ENCODE results near the gene COG5. TPM values are rescaled to one million over a fixed set of nuclear protein-coding genes. Genes with fewer than 3 reads are reported as not detected.

The COG5 gene
- total and polyA plus RNA-seq, 9 of the 15 experiments (the other 6 are each of a cell fraction or from before 2014, with no cell fraction given), result 15.3 to 75.1 (median 56.4) TPM

GRCh38 chr7:107560898-107561516, 2.7 kb downstream of the COG5 start:
- POLR2A ChIA-PET, result interaction anchor here (0.6 to 0.7 kb wide), 2 partner anchors 145 to 1342 kb away, joined by 3 read pairs; no protein-coding TSS in a partner anchor
- intact Hi-C loops (cut with micrococcal nuclease) (loop anchor here (5.0 kb wide), 1 partner anchor 99 kb away; no protein-coding TSS in a partner anchor), in situ Hi-C loops (cut with MboI) (no loop called here)
- 0 out of 4 replicates have a peak overlapping the region, but pooled peaks of 1 of the 2 experiments have one; percentile 9 for H3K9ac ChIP-seq (ENCODE audit: insufficient read depth in 1 of 2, low read depth in 2 of 2, low read length in 2 of 2)
- H4K20me1 ChIP-seq (replicated peaks; ENCODE audit: control insufficient read depth, insufficient read depth, low read length), result peaks cover 6% of the 10 kb centered on the region; the same call in 1 of the 2 replicates
- peak overlapping the region; percentile 17; the same call in 1 of the 2 replicates for H3K4me2 ChIP-seq (ENCODE audit: insufficient read depth, low read length)
- peaks cover 36% of the 10 kb centered on the region for H3K36me3 ChIP-seq (ENCODE audit: control insufficient read depth, insufficient read depth, low read length)
- CTCF ChIA-PET (ENCODE audit: low intra/inter-chr PET ratio), result no interaction called here
- no peaks in the 10 kb centered on the region for H3K9me1 ChIP-seq (ENCODE audit: control insufficient read depth, insufficient read depth, low read length)
- no peak overlapping the region for H3K4me3 ChIP-seq
- no peaks in the 10 kb centered on the region for H3K9me3 ChIP-seq (replicated peaks; ENCODE audit: control insufficient read depth, insufficient read depth, low read depth, low read length)
- ATAC-seq (no peak), FAIRE-seq (no peak), DNase-seq (ENCODE audit: extremely low read depth in 1 of 4, low spot score in 3 of 4) (no peak)
- H3K4me1 ChIP-seq (replicated peaks in 1 of 2; ENCODE audit: control insufficient read depth in 2 of 2, insufficient read depth in 2 of 2, low read length in 2 of 2), result peaks cover 10 to 27% of the 10 kb centered on the region in 2 experiments; a peak in 4 of 5 replicates
- no peak overlapping the region for H2AFZ ChIP-seq (ENCODE audit: low read depth, low read length)
- H3K27me3 ChIP-seq (ENCODE audit: control insufficient read depth in 2 of 2, insufficient read depth in 2 of 2, low read length in 2 of 2), result no peaks in the 10 kb centered on the region
- 83% methylated on average over 6 of the region's 6 CpGs for WGBS (ENCODE audit: insufficient coverage, low coverage, missing lambda C conversion rate)
- peaks cover 74% of the 10 kb centered on the region for H3K79me2 ChIP-seq (ENCODE audit: control insufficient read depth, insufficient read depth, low read length)
- no TSS peak for BruUV-seq (replicated peaks)
- H3K27ac ChIP-seq (ENCODE audit: extremely low read depth, low read depth, low read length), result no peak overlapping the region
- TF ChIP-seq ZKSCAN1 (IDR thresholded peaks at IDR 0.05; ENCODE audit: low read depth, low read length) (no peak), OTX1 (CRISPR knock-in tag; IDR thresholded peaks at IDR 0.05) (0 out of 2 replicates have a peak, but pooled peaks have one; percentile 49), MTA2 (IDR thresholded peaks at IDR 0.05; ENCODE audit: low read depth) (peak; percentile 6; the same call in 1 of the 2 replicates), TRIM25 (IDR thresholded peaks at IDR 0.05; ENCODE audit: borderline replicate concordance) (0 out of 2 replicates have a peak, but pooled peaks have one; percentile 27)
- TF ChIP-seq, protein P1, sequence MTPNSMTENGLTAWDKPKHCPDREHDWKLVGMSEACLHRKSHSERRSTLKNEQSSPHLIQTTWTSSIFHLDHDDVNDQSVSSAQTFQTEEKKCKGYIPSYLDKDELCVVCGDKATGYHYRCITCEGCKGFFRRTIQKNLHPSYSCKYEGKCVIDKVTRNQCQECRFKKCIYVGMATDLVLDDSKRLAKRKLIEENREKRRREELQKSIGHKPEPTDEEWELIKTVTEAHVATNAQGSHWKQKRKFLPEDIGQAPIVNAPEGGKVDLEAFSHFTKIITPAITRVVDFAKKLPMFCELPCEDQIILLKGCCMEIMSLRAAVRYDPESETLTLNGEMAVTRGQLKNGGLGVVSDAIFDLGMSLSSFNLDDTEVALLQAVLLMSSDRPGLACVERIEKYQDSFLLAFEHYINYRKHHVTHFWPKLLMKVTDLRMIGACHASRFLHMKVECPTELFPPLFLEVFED (CRISPR knock-in tag; conservative IDR thresholded peaks at IDR 0.05), result 0 out of 2 replicates have a peak, but pooled peaks have one; percentile 57
- TF ChIP-seq, protein P2, sequence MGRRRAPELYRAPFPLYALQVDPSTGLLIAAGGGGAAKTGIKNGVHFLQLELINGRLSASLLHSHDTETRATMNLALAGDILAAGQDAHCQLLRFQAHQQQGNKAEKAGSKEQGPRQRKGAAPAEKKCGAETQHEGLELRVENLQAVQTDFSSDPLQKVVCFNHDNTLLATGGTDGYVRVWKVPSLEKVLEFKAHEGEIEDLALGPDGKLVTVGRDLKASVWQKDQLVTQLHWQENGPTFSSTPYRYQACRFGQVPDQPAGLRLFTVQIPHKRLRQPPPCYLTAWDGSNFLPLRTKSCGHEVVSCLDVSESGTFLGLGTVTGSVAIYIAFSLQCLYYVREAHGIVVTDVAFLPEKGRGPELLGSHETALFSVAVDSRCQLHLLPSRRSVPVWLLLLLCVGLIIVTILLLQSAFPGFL (CRISPR knock-in tag; IDR thresholded peaks at IDR 0.05), result 0 out of 2 replicates have a peak, but pooled peaks have one; percentile 44
- TF ChIP-seq, protein P3, sequence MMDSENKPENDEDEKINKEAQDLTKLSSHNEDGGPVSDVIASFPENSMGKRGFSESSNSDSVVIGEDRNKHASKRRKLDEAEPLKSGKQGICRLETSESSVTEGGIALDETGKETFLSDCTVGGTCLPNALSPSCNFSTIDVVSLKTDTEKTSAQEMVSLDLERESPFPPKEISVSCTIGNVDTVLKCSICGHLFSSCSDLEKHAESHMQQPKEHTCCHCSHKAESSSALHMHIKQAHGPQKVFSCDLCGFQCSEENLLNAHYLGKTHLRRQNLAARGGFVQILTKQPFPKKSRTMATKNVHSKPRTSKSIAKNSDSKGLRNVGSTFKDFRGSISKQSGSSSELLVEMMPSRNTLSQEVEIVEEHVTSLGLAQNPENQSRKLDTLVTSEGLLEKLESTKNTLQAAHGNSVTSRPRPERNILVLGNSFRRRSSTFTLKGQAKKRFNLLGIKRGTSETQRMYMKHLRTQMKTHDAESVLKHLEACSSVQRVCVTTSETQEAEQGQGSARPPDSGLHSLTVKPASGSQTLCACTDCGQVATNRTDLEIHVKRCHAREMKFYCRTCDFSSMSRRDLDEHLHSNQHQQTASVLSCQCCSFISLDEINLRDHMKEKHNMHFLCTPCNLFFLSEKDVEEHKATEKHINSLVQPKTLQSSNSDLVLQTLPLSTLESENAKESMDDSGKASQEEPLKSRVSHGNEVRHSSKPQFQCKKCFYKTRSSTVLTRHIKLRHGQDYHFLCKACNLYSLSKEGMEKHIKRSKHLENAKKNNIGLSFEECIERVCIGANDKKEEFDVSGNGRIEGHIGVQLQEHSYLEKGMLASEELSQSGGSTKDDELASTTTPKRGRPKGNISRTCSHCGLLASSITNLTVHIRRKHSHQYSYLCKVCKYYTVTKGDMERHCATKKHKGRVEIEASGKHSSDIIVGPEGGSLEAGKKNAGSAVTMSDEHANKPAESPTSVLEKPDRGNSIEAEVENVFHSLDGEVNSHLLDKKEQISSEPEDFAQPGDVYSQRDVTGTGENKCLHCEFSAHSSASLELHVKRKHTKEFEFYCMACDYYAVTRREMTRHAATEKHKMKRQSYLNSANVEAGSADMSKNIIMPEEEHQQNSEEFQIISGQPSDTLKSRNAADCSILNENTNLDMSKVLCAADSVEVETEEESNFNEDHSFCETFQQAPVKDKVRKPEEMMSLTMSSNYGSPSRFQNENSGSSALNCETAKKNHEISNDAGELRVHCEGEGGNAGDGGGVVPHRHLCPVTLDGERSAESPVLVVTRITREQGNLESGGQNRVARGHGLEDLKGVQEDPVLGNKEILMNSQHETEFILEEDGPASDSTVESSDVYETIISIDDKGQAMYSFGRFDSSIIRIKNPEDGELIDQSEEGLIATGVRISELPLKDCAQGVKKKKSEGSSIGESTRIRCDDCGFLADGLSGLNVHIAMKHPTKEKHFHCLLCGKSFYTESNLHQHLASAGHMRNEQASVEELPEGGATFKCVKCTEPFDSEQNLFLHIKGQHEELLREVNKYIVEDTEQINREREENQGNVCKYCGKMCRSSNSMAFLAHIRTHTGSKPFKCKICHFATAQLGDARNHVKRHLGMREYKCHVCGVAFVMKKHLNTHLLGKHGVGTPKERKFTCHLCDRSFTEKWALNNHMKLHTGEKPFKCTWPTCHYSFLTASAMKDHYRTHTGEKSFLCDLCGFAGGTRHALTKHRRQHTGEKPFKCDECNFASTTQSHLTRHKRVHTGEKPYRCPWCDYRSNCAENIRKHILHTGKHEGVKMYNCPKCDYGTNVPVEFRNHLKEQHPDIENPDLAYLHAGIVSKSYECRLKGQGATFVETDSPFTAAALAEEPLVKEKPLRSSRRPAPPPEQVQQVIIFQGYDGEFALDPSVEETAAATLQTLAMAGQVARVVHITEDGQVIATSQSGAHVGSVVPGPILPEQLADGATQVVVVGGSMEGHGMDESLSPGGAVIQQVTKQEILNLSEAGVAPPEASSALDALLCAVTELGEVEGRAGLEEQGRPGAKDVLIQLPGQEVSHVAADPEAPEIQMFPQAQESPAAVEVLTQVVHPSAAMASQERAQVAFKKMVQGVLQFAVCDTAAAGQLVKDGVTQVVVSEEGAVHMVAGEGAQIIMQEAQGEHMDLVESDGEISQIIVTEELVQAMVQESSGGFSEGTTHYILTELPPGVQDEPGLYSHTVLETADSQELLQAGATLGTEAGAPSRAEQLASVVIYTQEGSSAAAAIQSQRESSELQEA (IDR thresholded peaks at IDR 0.05; ENCODE audit: low read depth), result no peak
